K562 (cell line): ENCODE measurements around the gene PPT1. TPM values are rescaled to one million over a fixed set of nuclear protein-coding genes. Genes with fewer than 3 reads are reported as not detected.

Source experiments
- ASH1L ChIP-seq: fragments of 450-650 bp; IDR thresholded peaks from 2 replicates; pipeline ENCODE4 v1.6.1; 2018; ENCODE audit warnings: borderline replicate concordance, mild to moderate bottlenecking, low read depth; ENCODE audit not compliant: partially characterized antibody
- CBX1 ChIP-seq: sonication (generic); IDR thresholded peaks from 2 replicates; pipeline ENCODE4 v1.6.1; 2016; ENCODE audit warnings: antibody characterized with exemption, low read depth, mild to moderate bottlenecking
- CGGBP1 ChIP-seq: fragments of 250-450 bp; sonication (Bioruptor Pico); IDR thresholded peaks from 2 replicates; pipeline ENCODE4 v1.9.0; 2021; ENCODE audit warnings: mild to moderate bottlenecking
- ETV1 ChIP-seq: fragments of 450-650 bp; conservative IDR thresholded peaks from 2 replicates; pipeline ENCODE4 v1.6.1; 2016; ENCODE audit warnings: missing genetic modification characterization, control low read depth, low read depth, missing compliant biosample characterization
- ETV5 ChIP-seq: sonication (generic); formaldehyde crosslinking; IDR thresholded peaks from 2 replicates; pipeline ENCODE4 v1.4.0; 2020; ENCODE audit warnings: low read depth, mild to moderate bottlenecking, missing genetic modification reagents
- FOXA3 ChIP-seq, 2 experiments: fragments of 450-650 bp in 1 of 2; sonication (generic) in 1 of 2; formaldehyde crosslinking; IDR thresholded peaks in 1 of 2; conservative IDR thresholded peaks in 1 of 2; 2 replicates each; pipeline versions ENCODE4 v1.4.0 to v1.8.0; 2020 to 2022; ENCODE audit warnings: mild to moderate bottlenecking in 2 of 2, missing genetic modification reagents in 1 of 2
- FOXM1 ChIP-seq, 2 experiments: fragments of 450-650 bp in 1 of 2; sonication (generic) in 1 of 2; formaldehyde crosslinking in 1 of 2; IDR thresholded peaks; 2 replicates each; pipeline versions ENCODE4 v1.6.1 to v1.9.0; 2017 to 2022; ENCODE audit warnings: low read depth in 2 of 2, mild to moderate bottlenecking in 2 of 2, missing genetic modification reagents in 1 of 2, moderate library complexity in 1 of 2
- FUS ChIP-seq: fragments of 200-400 bp; formaldehyde crosslinking; optimal IDR thresholded peaks from 2 replicates; pipeline ENCODE3; 2017; ENCODE audit warnings: low read depth, low read length
- HINFP ChIP-seq: fragments of 450-650 bp; conservative IDR thresholded peaks from 2 replicates; pipeline ENCODE4 v1.6.1; 2016; ENCODE audit warnings: missing genetic modification characterization, low read depth, mild to moderate bottlenecking, control low read depth, missing compliant biosample characterization
- KAT8 ChIP-seq: fragments of 450-650 bp; IDR thresholded peaks from 2 replicates; pipeline ENCODE4 v1.6.1; 2016; ENCODE audit warnings: low read depth, mild to moderate bottlenecking
- KLF13 ChIP-seq: fragments of 450-650 bp; IDR thresholded peaks from 2 replicates; pipeline ENCODE4 v1.6.1; 2016; ENCODE audit warnings: missing genetic modification characterization, low read depth, mild to moderate bottlenecking, missing compliant biosample characterization, moderate library complexity, borderline replicate concordance
- MEF2A ChIP-seq: IDR thresholded peaks from 2 replicates; pipeline ENCODE4 v1.6.1; 2011; ENCODE audit warnings: low read depth, mild to moderate bottlenecking, low read length, moderate library complexity; ENCODE audit not compliant: control insufficient read depth
- MTA1 ChIP-seq: fragments of 450-650 bp; IDR thresholded peaks from 2 replicates; pipeline ENCODE4 v1.6.1; 2017; ENCODE audit warnings: borderline replicate concordance
- PTRF ChIP-seq: fragments of 450-650 bp; IDR thresholded peaks from 2 replicates; pipeline ENCODE4 v1.6.1; 2016; ENCODE audit warnings: mild to moderate bottlenecking, missing genetic modification characterization, missing compliant biosample characterization
- SAFB ChIP-seq: fragments of 200-400 bp; formaldehyde crosslinking; IDR thresholded peaks from 2 replicates; pipeline ENCODE4 v1.6.1; 2017; ENCODE audit warnings: low read depth, low read length, borderline replicate concordance
- TCFL5 ChIP-seq: fragments of 250-450 bp; sonication (Bioruptor Pico); conservative IDR thresholded peaks from 2 replicates; pipeline ENCODE4 v1.6.1; 2021; ENCODE audit warnings: mild to moderate bottlenecking, moderate library complexity, matching md5 sums
- ZBED1 ChIP-seq: IDR thresholded peaks from 2 replicates; pipeline ENCODE4 v1.6.1; 2014
- ZBTB7A ChIP-seq: IDR thresholded peaks from 2 replicates; pipeline ENCODE4 v1.6.1; 2011; ENCODE audit warnings: low read depth, mild to moderate bottlenecking, low read length, moderate library complexity, borderline replicate concordance; ENCODE audit not compliant: control insufficient read depth
- ZFP36 ChIP-seq: fragments of 150-350 bp; IDR thresholded peaks from 2 replicates; pipeline ENCODE4 v1.6.1; 2018; ENCODE audit warnings: low read length, low read depth; ENCODE audit not compliant: partially characterized antibody
- ZMIZ1 ChIP-seq, 2 experiments: fragments of 150-350 bp in 1 of 2; IDR thresholded peaks; 2 replicates each; pipeline ENCODE4 v1.6.1; 2012 to 2016; ENCODE audit warnings: low read depth in 2 of 2, low read length in 2 of 2, mild to moderate bottlenecking in 1 of 2, moderate library complexity in 1 of 2
- ZNF124 ChIP-seq: sonication (generic); formaldehyde crosslinking; IDR thresholded peaks from 2 replicates; pipeline ENCODE4 v1.8.1; 2022; ENCODE audit warnings: missing genetic modification reagents
- ZNF140 ChIP-seq: fragments of 250-450 bp; sonication (Bioruptor Pico); IDR thresholded peaks from 2 replicates; pipeline ENCODE4 v1.8.0; 2021; ENCODE audit warnings: moderate library complexity, mild to moderate bottlenecking, inconsistent platforms
- polyA plus RNA-seq, 8 experiments: library from polyadenylated mRNA; depleted of rRNA in 4 of 8; stranded (reverse) in 5 of 8; unstranded in 3 of 8; fragments of >200 nt; fragmentation: Nextera tagmentation in 2 of 8; fragmentation: Illumina TruSeq in 1 of 8; extraction: Ambion mirVana in 2 of 8; extraction: Trizol in 1 of 8; gene quantifications; 2 replicates each; pipeline versions ENCODE4 v1.2.1 to v1.2.3, GENCODE V29; 2011 to 2014; ENCODE audit warnings: inconsistent platforms in 1 of 8, missing spikeins in 1 of 8
- total RNA-seq, 7 experiments: library from RNA; depleted of rRNA in 6 of 7; stranded (reverse); fragments of >200 nt in 6 of 7; fragmentation: Illumina TruSeq in 2 of 7; extraction: Trizol in 2 of 7; gene quantifications; 2 replicates each; pipeline versions ENCODE4 v1.2.1 to v1.2.3, GENCODE V29; 2011 to 2021; ENCODE audit warnings: low replicate concordance in 1 of 7

The PPT1 gene
- total and polyA plus RNA-seq, 9 of the 15 experiments (the other 6 are each of a cell fraction or from before 2014, with no cell fraction given) = 72.2 to 285 (median 143) TPM

- TF ChIP-seq CGGBP1 (CRISPR knock-in tag) (no peak), ZBED1 (no peak), ETV1 (tag) (peak; percentile 98), ASH1L (no peak), TCFL5 (CRISPR knock-in tag) (no peak), KAT8 (no peak), ETV5 (peak; percentile 82), FOXM1 (IDR thresholded peaks at IDR 0.05; ENCODE audit: low read depth) (peak; percentile 72), FOXM1 (CRISPR knock-in tag; IDR thresholded peaks at IDR 0.05; ENCODE audit: low read depth) (no peak), ZBTB7A (no peak), KLF13 (no peak), PTRF (0 out of 2 replicates have a peak, but pooled peaks have one; percentile 10), ZNF124 (CRISPR knock-in tag) (no peak), FUS (no peak), ZMIZ1 (IDR thresholded peaks at IDR 0.05; ENCODE audit: low read depth in 2 of 2, low read length in 2 of 2) (peak in 1 of 2 experiments; percentile 74; a peak in 2 of 4 replicates), ZFP36 (no peak), SAFB (no peak), HINFP (0 out of 2 replicates have a peak, but pooled peaks have one; percentile 34), FOXA3 (CRISPR knock-in tag; conservative IDR thresholded peaks at IDR 0.05 in 1 of 2, IDR thresholded peaks at IDR 0.05 in 1 of 2) (no peak), MEF2A (peak; percentile 75; the same call in 1 of the 2 replicates), CBX1 (no peak), ZNF140 (CRISPR knock-in tag) (no peak), MTA1 (0 out of 2 replicates have a peak, but pooled peaks have one; percentile 34)
Measured at GRCh38 chr1:40059338-40059959, 37.6 kb downstream of the PPT1 start (continued).
